Measurements from ENCODE around the gene ATAD3A.
"Not testable (repeated sequence)": the region's sequence is repeated elsewhere in the genome, so short reads cannot be mapped to it uniquely, and the experiment has no call there.

GRCh38 chr1:1524750-1525383 lies 12.9 kb downstream of the ATAD3A start:
- not testable (repeated sequence) for TF ChIP-seq POLR2A (IDR thresholded peaks at IDR 0.05); CTCF (IDR thresholded peaks at IDR 0.05); POLR2AphosphoS5 (IDR thresholded peaks at IDR 0.05; ENCODE audit: insufficient read depth in 1 of 2, low read depth in 1 of 2)

All from vagina (tissue), 2 donors.